HG02610 (cell line): ENCODE data around the gene ATP8B1.
A peak's percentile ranks its signal among the peaks of the same experiment; 100 is the strongest.

Source experiments
- ATAC-seq: cut with Tn5 transposase; IDR thresholded peaks from one replicate; pipeline ENCODE4 v1.9.1; 2021; ENCODE audit warnings: mild to moderate bottlenecking, moderate library complexity; ENCODE audit not compliant: unreplicated experiment

The ATP8B1 gene

GRCh38 chr18:57819671-57820460, 16.8 kb upstream of the ATP8B1 start:
- ATAC-seq = peak; percentile 85

GRCh38 chr18:57819119-57819518, 16.0 kb upstream of the ATP8B1 start:
- no peak for ATAC-seq

- no peak for ATAC-seq
Observed at GRCh38 chr18:57816208-57816954, 13.3 kb upstream of the ATP8B1 start.

- no peak for ATAC-seq
Observed at GRCh38 chr18:57814555-57814954, 11.4 kb upstream of the ATP8B1 start.

- no peak for ATAC-seq
Observed at GRCh38 chr18:57813245-57813644, 10.1 kb upstream of the ATP8B1 start.

GRCh38 chr18:57812126-57812477, 9.0 kb upstream of the ATP8B1 start:
- no peak for ATAC-seq

- no peak for ATAC-seq
Observed at GRCh38 chr18:57811477-57812125, 8.5 kb upstream of the ATP8B1 start.

GRCh38 chr18:57809190-57809589, 6.1 kb upstream of the ATP8B1 start:
- ATAC-seq = no peak

- ATAC-seq = no peak
Observed at GRCh38 chr18:57807336-57808117, 4.4 kb upstream of the ATP8B1 start.

- ATAC-seq = no peak
Observed at GRCh38 chr18:57806978-57807285, 3.8 kb upstream of the ATP8B1 start.

- no peak for ATAC-seq
Observed at GRCh38 chr18:57806201-57806977, 3.3 kb upstream of the ATP8B1 start.

- ATAC-seq = no peak
Observed at GRCh38 chr18:57805117-57805516, 2.0 kb upstream of the ATP8B1 start.

GRCh38 chr18:57804557-57804956, 1.4 kb upstream of the ATP8B1 start:
- ATAC-seq = no peak

- ATAC-seq = no peak
Observed at GRCh38 chr18:57802213-57803102, 657 bp downstream of the ATP8B1 start.

- ATAC-seq = no peak
Observed at GRCh38 chr18:57801761-57802212, 1.3 kb downstream of the ATP8B1 start.

GRCh38 chr18:57801325-57801724, 1.8 kb downstream of the ATP8B1 start:
- ATAC-seq = no peak

- ATAC-seq = no peak
Observed at GRCh38 chr18:57798713-57799373, 4.3 kb downstream of the ATP8B1 start.

GRCh38 chr18:57797209-57797651, 5.9 kb downstream of the ATP8B1 start:
- no peak for ATAC-seq
